Measurements from ENCODE around the gene MPND.

MPND gene

GRCh38 chr19:4350111-4350510 lies 6.7 kb downstream of the MPND start:
- DNase-seq = no peak

GRCh38 chr19:4350726-4351125 lies 7.4 kb downstream of the MPND start:
- no peak for DNase-seq

- DNase-seq = peak; percentile 57 to 72
Observed at GRCh38 chr19:4352701-4353121, 9.3 kb downstream of the MPND start.

GRCh38 chr19:4354282-4354681 lies 10.9 kb downstream of the MPND start:
- DNase-seq = no peak

- DNase-seq = no peak
Observed at GRCh38 chr19:4354897-4355296, 11.5 kb downstream of the MPND start.

GRCh38 chr19:4357095-4357797 lies 13.9 kb downstream of the MPND start:
- DNase-seq = no peak

GRCh38 chr19:4357921-4358326 lies 14.6 kb downstream of the MPND start:
- no peak for DNase-seq

- DNase-seq = no peak
Observed at GRCh38 chr19:4358709-4359626, 15.6 kb downstream of the MPND start.

GRCh38 chr19:4359627-4360000 lies 16.3 kb downstream of the MPND start:
- DNase-seq = no peak

- DNase-seq = no peak
Observed at GRCh38 chr19:4360081-4360569, 16.8 kb downstream of the MPND start.

GRCh38 chr19:4360641-4361151 lies 17.3 kb downstream of the MPND start:
- no peak for DNase-seq

GRCh38 chr19:4361152-4362046 lies 18.0 kb downstream of the MPND start:
- DNase-seq = no peak

- no peak for DNase-seq
Observed at GRCh38 chr19:4362101-4362828, 18.9 kb downstream of the MPND start.

GRCh38 chr19:4362831-4363545 lies 19.6 kb downstream of the MPND start:
- DNase-seq = no peak

GRCh38 chr19:4363571-4364304 lies 20.4 kb downstream of the MPND start:
- no peak for DNase-seq

GRCh38 chr19:4365341-4365740 lies 22.0 kb downstream of the MPND start:
- no peak for DNase-seq

GRCh38 chr19:4365791-4366665 lies 22.7 kb downstream of the MPND start:
- no peak for DNase-seq

GRCh38 chr19:4366666-4367335 lies 23.4 kb downstream of the MPND start:
- DNase-seq = no peak

- DNase-seq = no peak
Observed at GRCh38 chr19:4367336-4367723, 24.0 kb downstream of the MPND start.
